Stimulated activated naive CD8-positive, alpha-beta T cell treated with anti-CD3 and anti-CD28 coated beads, Interleukin-15, Interleukin-2, amounts not matched to agents 100 U/mL and 50 U/mL, for 24 hours (primary cell): ENCODE measurements around the gene MUC5B.
"Not testable (repeated sequence)": the region's sequence is repeated elsewhere in the genome, so short reads cannot be mapped to it uniquely, and the experiment has no call there.

Experiments
- ATAC-seq: fragments of 150-1000 bp; cut with Tn5 transposase; one replicate; pipeline ENCODE4 v1.10.0; 2021
- DNase-seq: peaks from one replicate; pipeline ENCODE4 v3.0.0; 2021

The MUC5B gene

DNA sequence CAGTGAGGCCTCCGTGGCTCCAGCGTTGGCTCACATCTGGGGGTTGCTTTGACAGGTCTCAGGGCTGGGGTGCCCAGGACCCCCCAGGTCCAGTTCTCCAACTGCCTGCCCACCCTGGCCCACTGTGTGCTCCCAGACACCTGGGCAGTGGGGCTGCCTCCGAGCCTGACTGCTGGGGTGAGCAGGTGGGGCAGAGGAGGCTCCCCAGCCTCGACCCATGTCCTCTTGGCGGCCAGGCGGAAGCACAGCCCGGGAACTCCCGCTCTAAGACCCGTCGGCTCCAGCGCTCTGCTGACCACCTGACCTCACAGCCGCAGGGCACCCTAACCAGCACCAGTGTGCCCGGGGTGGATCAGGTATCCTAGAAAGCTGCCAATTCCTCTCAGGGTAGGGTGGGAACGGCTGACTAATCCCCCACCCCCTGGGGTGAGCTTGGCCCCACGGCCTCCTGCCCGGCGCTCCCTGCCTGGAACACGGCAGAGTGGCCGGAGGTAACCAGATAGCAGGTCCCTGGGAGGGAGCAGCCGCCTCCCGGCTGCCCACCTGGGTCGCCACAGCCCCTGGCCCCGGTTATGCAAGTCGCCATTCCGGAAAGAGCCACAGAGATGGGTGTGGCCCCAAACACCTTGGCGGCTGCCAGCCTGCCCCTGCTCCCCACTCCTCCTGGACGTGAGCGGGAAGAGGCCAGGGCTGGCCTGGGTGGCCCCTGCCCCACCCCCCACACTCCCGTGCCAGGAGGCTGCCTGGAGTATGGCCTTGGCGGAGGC is 19.2 kb upstream of the MUC5B start:
- no peak for ATAC-seq

GRCh38 chr11:1204381-1205101 is 18.3 kb upstream of the MUC5B start:
- ATAC-seq (no peak), DNase-seq (no peak)

More for the DNA sequence above, 19.2 kb upstream of the MUC5B start:
- no peak for DNase-seq

DNA sequence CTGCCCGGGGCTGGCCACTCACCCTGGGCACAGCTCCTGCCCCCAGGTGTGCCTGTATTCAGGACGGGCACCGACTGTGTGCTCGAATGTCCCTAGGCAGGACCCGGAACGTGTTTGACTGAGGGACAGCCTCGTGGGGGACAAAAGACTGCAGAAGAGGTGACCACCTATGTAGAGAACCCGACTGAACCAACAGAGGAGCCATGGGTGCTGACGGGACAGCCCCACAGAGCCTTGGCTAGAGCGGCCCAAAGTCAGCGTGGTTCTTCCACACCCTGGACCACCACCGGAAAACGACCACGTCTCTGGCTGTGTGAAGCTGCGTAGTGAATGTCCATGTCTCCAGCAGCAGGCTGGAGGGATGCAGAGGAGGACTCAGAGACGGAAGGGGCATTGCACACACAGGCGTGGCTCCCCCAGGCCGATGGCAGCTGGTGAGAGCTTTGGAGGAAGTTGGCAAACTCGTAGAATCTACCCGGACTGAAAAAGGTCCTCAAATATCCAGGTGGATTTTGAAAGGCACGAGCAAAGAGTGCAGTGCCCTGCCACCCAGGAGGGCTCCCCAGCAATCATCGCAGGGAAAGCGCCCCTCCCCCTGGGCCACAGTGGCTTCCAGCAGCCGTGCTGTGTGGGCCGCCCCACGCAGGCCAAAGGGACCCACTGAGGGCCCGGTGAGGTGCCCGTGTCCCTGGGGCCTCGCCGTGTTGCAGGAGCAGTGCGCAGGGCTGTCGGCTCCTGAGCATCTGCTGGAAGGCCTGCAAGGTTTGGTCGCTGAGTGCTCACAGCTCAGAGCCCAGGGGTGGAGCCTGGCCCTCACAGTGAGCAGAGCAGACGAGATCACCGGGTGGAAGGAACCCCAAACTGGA is 17.5 kb upstream of the MUC5B start:
- ATAC-seq = no peak
- no peak for DNase-seq

- ATAC-seq = no peak
- DNase-seq = no peak
These were observed 16.9 kb upstream of the MUC5B start for GRCh38 chr11:1205987-1206331.

- no peak for ATAC-seq
These were observed 16.2 kb upstream of the MUC5B start for GRCh38 chr11:1206391-1207271.

DNA sequence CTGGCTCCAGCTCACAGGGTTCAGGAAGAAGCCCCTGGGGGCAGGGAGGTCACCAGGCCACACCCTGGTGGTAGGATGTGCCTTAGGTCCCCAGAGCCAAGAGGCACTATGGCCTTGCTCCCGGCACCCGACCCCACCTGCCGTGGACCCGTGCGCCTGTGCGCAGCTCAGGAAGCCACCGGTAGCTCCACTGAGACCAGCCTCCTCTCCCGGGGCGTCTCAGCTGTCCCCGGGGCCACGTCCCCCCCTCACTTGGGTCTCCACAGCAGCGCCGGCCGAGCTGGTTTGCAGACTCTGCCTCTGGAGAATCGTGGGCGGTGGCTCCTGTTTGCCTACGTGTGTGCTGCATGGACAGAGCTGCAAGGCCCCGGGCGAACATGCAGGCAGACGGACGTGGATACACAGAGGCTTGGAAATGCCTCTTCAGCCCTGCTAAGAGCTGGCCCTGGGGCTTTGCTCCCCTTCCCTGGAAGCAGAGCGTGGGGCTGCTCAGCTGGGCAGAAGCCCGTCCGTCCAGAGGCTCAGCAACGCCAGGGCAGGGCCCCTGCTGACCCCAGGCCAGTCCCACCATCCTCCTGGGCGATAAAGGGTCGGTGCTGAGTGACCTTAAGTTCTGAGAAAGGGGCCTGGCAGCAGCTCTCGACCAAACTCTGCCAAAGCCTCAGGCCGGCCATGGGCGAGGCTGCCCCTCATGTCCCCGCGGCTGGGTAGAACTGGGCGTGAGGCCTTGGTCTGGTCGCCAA is 15.3 kb upstream of the MUC5B start:
- DNase-seq = no peak
- no peak for ATAC-seq

More at GRCh38 chr11:1206391-1207271, 16.2 kb upstream of the MUC5B start:
- DNase-seq = no peak

- ATAC-seq (no peak), DNase-seq (no peak)
These were observed 14.8 kb upstream of the MUC5B start for GRCh38 chr11:1208144-1208393.

DNA sequence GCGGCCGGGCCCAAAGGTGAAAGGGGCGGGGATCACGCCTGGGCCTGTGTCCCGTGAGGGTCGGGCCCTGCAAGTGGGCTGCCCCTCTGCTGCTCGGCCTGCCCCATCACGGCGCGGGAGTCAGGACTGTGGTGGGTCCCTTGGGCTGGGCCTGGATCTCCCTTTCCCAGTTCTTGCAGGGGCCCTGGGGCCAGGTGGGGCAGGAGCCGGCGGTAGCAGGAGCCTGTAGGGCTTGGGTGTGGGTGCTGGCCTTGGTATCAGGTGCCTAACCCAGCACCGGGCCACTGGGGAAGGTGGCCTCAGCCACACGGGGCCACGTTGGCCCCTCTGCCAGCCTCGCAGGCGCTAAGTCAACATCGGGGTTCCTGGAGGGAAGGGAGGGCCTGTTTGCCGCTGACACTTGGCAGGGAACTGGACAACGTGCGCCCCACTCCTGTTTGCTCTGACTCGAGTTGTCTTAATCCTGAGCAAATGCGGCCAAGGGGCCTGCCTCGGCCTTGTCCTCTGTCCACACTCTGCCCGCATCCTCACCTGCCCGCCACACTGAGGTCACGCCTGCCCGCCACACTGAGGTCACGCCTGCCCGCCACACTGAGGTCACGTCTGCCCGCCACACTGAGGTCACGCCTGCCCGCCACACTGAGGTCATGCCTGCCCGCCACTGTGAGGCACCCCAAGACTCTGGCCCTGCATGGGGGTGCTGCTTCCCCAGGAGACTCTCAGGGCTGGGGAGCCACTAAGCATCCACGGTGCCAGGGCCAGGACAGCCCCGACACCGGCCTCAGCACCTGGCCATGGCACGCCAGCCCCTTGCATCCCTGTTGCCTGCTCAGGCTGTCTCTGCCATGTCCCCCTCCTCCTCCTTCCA is 14.2 kb upstream of the MUC5B start:
- ATAC-seq = no peak
- no peak for DNase-seq

DNA sequence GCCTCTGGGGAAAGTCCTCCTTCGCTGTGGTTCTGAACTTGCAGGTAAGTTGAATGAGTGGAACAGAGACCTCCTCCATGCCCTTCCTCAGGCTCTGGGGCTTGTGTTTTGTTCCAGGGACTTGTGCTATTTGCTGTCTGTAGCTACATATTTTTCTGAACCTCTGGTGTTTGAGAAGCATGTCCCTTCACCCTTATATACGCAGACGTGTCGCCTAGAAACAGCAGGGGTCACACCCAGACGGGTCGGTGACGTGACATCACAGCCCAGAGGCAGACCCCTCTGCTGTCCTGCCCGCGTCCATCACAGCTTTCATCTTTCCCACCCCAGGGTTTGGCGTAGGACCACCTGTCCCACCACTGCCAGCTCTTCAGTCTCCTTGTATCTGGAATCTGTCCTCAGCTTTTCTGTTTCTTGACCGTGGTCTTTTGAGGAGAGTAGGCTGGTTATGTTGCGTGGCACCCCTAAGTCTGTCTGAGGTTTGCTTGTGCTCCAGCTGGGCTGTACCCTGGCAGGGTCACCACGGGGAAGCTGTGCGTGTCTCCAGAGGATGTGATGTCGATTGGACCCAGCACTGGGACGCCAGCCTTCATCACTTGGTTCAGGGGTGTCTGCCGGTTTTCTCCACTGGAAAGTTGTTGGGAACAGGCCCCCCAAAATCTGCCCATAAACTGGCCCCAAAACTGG is 13.4 kb upstream of the MUC5B start:
- ATAC-seq = no peak
- no peak for DNase-seq

GRCh38 chr11:1211838-1212237 is 11.0 kb upstream of the MUC5B start:
- DNase-seq (no peak), ATAC-seq (no peak)

DNA sequence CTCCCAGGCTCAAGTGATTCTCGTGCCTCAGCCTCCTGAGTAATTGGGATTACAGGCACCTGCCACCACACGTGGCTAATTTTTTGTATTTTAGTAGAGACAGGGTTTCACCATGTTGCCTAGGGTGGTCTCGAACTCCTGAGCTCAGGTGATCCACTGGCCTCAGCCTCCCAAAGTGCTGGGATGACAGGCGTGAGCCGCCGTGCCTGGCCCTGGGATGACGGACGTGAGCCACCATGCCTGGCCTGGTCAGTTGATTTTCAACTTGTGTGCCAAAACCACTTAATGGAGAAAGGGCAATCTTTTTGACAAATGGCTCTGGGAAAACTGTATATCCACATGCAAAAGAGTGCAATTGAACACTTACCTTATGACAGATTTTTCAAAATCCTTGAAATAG is 7.0 kb upstream of the MUC5B start:
- not testable (repeated sequence) for ATAC-seq, DNase-seq

DNA sequence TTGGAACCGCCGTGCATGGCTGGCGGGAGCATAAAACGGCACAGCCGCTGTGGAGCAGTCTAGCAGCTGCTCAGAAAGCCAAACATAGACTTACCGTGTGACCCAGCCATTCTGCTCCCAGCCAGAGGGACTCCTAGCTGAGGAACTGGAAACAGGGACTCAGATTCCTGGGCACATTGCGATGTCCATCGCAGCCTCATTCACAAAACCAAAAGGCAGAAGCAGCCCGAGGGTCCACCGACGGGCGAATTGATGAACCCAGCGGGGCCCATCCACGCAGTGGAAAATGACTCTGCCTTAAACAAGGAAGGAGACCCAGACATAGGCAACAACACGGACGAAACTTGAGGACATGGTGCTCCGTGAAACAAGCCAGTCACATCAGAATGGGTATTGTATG is 5.7 kb upstream of the MUC5B start:
- no peak for DNase-seq
- ATAC-seq = no peak

DNA sequence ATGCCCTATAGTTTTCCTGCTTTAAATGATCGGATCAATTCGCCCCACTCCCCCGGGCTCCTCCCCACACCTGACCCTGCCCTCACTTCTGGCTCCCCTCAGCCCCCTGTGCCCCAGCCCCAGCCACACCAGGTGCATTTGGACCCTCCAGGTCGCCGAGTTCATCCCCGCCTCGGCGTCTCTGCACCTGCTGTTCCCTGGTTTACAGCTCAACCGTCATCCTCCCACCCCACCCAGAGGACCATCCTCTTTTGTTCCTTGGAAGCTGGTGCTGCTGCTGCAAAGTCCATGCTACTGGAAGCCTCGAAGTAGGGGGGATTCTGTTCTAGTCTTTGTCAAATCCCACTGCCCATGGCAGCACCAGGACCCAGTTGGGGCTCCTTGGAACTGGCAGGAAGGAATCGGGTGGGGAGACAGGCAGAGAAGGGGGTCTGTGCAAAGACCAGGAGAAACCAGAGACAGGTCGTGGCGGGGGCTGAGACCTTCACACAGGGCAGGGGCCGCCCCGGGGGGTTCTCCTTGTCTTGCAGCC is 4.5 kb upstream of the MUC5B start:
- ATAC-seq (no peak), DNase-seq (no peak)

GRCh38 chr11:1218788-1219445 is 3.9 kb upstream of the MUC5B start:
- ATAC-seq = no peak

DNA sequence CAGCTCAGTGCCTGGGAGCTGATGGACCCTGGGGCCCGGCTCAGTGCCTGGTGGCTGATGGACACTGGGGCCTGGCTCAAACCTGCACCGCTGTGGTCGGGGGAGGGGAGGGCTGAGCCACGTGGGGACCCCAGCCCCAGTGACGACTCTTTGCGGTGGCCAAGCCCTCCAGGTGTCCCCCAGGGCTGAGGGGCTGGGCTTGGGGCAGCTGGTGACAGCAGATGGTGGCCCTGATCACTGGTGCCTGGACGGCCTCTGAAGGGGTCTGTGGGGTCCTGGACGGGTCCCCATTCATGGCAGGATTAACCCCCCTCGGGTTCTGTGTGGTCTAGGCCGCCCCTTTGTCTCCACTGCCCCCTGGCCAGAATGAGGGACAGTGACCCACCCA is 3.4 kb upstream of the MUC5B start:
- DNase-seq (no peak), ATAC-seq (no peak)

More at GRCh38 chr11:1218788-1219445, 3.9 kb upstream of the MUC5B start:
- no peak for DNase-seq

DNA sequence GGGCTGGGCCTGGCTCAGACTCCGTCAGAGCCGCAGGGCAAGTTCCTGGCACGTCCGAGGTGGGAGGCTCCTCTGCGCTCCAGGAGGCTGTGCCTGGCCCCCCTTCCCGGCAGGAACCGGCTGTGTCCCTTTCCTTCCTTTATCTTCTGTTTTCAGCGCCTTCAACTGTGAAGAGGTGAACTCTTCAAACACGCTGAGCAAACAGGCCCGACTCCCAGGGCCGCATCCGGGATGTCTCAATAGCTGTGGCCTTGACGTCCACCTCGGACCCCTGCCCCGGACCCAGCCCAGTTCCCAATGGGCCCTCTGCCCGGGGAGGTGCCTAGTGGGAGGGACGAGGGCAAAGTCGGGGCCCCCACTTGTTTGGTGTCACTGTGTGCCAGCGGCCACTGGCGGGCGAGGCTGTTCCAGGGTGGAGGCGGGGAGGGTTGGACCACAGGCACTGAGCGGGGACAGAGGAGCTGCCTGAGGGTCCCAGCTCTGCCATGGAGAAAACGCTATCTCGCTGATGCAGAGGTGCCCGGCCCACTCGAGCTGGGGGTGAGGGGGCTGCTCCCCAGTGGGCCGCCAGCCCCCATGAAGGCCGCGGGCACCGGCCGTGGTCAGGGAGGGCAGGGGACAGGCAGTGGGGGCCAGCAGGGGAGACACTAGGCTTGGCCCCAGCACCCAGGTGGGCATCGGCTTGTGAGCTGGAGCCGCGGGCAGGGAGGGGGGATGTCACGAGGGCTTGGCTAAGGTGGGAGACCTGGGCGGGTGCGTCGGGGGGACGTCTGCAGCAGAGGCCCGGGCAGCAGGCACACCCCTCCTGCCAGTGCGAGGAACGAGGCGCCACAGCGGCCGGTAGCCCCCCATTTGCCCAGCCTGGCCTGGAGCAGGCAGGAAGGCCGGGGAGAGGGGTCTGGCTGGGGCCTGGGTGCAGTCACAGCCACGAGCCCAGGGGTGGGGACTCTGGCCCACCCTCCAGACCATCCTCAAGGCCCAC is 2.7 kb upstream of the MUC5B start:
- no peak for ATAC-seq
- DNase-seq = no peak

- no peak for ATAC-seq
- no peak for DNase-seq
These were observed 1.7 kb upstream of the MUC5B start for GRCh38 chr11:1220941-1221721.
